NCI-H146 treated with DMSO at 0.1 percent for 48 hours (cell line): Measurements from ENCODE around the gene TELO2.

Experiments used
- DNase-seq: peaks from one replicate; lab custom pipeline; 2025; ENCODE audit not compliant: unreplicated experiment; lab: John Stamatoyannopoulos, UW

The TELO2 gene

DNA sequence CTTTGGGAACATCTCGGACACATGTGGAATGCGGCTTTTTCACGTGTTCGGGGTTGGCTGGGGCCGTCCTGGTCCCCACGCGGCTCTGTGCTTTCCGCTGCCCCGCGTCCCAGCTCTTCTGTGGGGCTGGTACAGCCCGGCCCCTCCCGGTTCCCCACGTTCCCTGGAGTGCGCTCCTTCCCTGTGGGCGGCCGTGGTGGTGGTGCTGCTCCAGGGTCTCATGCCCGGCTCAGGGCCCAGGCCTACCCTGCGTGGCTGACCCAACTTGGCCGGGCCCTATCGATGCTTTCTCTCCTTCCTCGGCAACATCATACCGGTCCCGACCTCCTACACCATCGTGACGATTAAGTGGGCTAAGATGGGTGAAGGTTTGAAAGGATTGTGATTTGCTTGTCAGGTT, 3.3 kb downstream of the TELO2 start:
- no peak for DNase-seq

DNA sequence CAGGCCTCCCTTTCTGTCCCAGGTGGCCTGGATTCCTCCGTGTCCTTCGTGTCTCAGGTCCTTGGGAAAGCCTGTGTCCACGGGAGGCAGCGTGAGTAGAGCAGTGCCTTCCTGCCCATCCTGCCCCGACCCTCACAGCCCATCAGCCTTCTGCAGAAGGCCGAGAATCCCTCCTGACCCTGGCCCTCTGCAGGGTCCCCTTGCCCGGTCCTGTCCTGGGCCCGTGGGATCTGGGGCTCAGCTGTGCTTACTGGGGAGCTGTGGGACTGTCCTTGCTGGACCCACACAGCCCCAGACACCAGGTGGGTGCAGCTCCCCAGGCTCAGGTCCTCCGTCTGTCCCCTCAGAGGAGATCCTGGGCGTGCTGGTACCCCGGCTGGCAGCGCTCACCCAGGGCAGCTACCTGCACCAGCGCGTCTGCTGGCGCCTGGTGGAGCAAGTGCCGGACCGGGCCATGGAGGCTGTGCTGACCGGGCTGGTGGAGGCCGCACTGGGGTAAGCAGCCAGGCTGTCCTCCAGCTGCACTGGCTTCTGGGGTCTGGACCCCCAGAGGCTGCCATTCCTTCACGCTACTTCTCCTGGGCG, 3.9 kb downstream of the TELO2 start:
- no peak for DNase-seq

DNA sequence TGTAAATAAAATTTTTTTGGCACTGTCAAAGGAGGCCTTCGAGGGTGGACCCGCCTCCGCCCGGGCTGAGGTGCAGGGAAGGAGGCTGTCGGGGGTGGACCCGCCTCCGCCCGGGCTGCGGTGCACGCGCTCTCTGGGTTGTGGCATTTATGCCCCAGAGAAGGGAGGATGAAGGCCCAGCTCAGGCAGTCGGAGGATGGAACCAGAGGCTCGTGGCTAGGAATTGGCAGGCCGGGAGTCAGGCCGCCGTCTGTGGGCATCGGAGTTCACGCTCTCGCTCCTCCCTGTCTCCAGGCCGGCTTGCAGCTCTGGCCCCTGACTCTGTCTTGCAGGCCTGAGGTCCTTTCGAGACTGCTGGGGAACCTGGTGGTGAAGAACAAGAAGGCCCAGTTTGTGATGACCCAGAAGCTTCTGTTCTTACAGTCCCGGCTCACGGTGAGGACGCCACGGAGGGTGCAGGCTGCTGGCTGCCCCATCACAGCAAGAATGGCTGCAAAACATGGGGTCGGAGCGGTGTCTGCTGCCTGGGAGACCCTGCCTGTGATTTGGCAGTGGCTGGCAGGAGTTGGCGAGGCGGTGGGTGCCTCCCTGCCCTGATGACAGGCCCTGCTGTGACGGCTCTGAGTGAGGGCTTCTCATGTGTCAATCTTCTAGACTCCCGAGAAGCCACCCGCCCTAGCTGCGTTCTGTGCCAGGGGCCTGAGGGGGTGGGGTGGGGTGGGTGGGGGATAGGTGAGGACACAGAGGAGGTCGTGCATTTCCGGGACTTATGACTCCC, 5.9 kb downstream of the TELO2 start:
- DNase-seq: no peak

DNA sequence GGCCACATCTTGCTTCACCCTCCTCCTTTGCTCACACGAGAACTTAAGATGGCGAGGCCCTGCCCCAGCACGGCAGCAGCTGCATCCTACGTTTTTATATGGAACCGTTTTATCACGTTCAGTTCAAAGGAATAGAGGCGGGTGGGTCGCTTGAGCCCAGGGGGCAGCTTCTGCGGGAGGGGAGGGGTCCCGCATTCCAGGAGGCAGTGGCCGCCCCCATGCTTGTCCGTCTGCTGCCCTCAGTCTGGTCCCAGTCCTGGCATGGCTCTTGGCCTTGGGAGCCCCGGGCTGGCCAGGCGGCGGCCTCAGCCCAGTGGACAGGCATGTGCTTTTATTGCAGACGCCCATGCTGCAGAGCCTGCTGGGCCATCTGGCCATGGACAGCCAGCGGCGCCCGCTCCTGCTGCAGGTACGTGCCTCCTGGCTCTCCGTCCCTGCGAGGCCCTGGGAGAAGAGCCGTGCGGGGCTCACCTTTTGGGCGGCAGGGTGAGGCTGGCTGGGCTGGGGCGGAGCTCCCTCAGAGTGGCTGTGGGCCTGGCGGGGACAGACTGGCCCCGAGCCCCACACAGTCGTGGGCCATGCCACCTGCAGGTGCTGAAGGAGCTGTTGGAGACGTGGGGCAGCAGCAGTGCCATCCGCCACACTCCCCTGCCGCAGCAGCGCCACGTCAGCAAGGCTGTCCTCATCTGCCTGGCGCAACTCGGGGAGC, 6.8 kb downstream of the TELO2 start:
- no peak for DNase-seq

DNA sequence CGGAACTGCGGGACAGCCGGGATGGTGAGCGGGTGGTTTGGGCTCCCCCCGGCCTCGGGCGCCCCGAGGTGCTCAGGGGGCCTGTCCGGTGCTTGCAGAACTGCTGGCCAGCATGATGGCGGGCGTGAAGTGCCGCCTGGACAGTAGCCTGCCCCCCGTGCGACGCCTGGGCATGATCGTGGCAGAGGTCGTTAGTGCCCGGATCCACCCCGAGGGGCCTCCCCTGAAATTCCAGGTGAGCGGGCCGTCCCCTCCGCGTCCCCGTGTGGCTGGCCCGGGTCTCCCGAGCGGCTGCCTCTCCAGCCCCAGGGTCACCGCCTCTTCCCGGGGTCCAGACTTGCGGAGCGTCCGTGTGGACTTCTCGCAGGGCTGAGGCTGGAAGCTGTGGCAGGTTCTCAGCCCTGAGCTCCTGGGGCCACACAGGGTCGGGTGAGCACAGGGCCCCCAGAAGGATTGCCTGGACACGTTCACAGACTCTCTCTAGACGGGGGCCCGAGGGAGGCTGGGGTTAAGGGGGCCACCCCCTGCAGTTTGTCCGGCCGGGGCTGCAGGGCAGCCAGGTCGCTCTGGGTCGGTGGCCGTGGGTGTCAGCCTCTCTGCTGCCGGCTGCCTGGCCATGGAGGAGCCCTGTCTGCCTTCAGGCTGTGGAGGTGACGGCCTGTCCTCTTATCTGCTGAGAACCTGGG, 7.4 kb downstream of the TELO2 start:
- DNase-seq: no peak

DNA sequence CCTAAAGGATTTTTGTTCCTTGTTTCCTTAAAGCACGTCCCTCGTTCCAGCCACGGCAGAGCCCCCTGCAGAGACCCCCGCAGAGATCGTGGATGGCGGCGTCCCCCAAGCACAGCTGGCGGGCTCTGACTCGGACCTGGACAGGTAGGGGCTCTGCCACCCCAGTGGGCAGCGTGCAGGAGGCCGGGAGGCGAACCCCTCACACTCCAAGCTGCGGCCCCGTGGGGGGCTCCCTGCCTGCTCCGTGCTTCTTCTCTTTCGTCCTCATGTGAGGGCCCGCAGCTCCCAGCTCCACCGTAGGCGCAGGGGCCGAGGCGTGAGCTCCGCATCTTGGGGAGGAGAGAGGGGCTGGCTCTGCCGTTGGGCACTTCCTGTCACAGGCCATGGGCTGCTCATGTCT, 8.5 kb downstream of the TELO2 start:
- DNase-seq: no peak

DNA sequence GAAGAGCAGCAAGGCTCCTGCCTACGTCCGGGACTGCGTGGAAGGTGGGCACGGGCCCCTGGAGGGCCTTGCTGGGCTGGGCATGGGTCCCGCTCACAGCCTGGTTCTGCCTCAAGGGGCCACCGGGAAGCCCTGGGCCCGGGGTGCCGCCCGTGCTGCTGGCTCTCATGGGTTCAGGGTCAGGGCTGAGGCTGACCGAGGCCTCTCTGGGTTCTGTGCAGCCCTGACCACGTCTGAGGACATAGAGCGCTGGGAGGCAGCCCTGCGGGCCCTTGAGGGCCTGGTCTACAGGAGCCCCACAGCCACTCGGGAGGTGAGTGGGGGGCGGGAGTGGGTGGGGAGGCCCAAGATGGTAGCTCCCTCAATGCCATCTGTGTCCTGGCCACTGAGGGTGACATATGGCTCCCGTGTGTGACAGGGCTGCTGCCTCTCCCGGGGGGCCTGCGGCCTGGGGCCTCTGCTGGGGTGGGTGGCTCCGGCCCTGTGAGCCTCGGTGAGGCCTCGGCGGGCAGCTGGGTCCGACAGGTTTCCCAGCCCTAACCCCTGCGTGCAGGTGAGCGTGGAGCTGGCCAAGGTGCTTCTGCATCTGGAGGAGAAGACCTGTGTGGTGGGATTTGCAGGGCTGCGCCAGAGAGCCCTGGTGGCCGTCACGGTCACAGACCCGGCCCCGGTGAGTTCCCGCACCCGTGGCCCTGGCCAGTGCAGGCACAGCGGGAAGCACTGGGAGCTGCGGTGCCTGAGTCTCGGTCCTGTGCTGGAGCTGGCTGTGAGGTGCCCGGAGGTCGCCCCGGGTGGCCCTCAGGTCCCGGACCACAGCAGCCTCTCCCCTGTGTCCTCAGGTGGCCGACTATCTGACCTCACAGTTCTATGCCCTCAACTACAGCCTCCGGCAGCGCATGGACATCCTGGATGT, 9.2 kb downstream of the TELO2 start:
- no peak for DNase-seq

DNA sequence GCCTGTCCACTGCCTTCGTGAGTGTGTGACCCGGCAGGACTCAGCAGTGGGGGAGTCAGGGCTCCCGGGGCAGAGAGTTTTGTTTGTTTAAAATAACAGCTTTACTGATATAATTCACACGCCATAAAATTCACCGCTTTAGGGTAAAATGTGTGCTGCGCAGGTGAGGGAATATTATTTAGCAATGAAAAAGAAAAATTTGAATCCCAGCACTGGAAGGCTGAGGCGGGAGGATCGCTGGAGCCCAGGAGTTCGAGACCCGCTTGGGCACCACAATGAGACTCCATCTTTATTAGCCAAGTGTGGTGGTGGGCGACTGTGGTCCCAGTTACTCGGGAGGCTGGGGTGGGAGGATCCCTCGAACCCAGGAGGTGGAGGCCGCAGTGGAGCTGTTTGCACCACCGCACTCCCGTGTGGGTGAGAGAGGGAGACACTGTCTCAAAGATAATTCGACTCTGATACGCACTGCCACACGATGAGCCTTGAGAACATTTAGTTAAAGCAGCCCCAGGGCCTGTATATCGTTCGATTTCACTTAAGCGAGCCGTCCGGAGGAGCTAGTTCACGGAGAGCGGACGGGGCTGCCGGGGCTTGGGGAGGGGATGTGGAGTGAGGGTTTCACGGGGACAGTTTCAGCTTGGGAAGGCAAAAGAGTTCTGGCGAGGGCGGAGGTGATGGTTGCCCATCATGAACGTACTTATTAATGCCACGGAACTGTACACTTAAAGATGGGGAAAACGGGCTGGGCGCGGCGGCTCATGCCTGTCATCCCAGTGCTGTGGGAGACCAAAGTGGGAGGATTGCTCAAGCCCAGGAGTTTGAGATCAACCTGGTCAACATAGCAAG, 10.2 kb downstream of the TELO2 start:
- no peak for DNase-seq

DNA sequence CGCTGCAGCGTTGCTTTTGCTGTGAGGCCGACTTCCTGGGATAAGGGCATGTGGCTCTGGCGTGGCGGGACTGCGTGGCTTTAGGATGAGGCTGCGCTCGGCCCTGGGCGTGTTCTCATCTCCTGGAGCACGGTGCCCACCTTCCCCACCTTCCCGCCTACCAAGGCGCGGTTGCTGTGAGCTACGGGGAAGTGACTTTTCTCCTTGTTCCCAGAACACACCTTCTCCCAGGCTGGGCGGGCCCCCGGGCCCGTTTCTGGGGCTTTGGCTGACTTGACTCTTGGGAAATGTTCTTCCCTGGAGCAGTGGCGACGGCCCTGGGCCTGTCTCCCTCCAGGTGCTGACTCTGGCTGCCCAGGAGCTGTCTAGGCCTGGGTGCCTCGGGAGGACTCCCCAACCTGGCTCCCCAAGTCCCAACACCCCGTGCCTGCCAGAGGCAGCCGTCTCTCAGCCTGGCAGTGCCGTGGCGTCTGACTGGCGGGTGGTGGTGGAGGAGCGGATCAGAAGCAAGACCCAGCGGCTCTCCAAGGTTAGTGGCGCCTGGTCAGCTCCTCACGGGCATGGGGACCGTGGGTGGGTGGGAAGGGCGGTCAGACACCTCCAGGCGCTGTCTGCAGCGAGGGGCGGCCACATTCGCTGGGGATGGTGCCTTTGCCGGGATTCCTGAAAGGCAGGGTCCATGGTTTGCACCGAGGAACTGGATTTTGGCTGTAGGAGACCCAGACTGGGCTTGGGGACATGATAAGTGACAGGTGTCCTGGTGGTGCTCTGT, 12.1 kb downstream of the TELO2 start:
- DNase-seq: no peak

DNA sequence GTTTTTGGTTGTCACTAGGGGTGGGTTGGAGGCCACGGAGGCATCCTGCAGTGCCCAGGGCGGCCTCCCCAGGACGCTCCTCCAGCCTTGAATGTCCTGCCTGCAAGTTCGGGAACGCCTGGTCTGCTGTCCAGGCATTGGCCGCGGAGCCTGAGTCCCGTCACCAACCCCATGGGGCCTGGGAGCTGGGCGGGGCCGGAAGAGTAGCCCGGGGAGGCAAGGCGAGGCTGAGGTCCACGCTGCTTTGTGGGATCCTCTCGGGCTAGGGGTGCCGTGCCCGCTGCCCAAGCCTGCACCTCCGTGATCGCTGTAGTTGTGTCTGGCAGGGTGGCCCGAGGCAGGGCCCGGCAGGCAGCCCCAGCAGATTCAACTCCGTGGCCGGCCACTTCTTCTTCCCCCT, 12.8 kb downstream of the TELO2 start:
- no peak for DNase-seq

DNA sequence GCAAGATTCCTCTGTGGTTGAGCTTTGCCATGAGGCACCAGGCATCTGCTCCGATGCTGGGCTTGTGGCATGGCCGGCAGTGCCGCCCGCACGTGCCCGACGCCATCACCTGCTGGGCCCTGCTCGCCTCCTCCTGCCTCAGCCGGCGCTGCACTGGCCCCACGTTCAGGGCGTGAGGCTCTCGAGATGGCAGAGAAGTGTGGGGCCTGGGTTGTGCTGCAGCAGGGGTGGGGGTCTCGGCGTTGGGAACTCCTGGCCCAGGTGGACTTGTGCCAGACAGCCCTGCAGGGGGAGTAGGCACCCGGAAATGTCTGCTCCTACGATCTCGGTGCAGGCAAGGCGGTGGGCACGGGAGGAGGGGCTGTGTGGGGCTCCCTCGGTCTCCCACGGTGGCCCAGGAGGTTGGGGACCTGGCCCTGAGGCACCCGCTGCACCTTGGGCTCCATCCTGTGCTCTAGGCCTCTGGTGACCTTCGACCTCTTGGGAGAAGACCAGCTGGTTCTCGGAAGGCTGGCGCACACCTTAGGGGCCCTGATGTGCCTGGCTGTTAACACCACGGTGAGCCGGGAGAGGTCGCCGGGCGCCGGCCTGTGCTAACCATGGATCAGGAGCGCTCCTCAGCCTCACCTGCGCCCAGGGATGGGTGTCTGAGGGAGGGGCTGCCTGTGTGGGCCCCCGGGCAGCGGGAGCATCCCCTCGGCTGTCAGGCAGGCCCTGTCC, 13.5 kb downstream of the TELO2 start:
- DNase-seq: no peak

DNA sequence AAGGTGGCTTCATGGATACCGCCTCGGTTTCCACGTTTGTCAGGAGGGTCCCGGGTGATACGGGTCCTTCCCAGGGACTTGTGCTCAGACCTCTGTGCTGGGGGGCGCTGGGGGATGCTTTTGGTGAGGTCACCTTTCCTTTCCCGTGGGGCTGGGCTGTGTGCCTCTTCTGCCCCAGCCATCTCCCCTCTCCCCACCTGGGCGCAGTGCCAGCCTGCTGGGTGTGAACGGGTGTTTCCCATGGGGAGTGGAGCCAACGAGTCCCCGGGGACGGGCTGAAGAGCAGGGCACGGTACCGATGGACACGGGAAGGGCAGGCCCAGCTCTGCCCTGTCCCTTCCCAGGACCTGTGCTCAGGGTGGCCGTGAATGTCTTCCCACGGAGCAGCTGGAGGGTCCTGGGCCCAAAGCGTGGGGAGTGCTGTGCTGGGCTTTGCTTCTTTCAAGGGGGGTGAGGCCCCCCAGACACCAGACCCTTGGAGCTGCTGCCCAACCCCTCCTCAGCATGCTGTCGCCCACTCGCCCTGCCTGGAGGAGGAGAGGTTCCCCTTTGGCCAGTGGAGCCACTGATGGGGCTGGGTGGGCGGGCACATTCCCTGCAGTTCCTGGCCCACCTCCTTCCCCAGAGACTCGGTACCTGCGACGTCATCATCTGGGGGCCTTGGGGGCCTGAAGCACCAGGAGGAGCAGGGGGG, 15.5 kb downstream of the TELO2 start:
- DNase-seq: no peak

DNA sequence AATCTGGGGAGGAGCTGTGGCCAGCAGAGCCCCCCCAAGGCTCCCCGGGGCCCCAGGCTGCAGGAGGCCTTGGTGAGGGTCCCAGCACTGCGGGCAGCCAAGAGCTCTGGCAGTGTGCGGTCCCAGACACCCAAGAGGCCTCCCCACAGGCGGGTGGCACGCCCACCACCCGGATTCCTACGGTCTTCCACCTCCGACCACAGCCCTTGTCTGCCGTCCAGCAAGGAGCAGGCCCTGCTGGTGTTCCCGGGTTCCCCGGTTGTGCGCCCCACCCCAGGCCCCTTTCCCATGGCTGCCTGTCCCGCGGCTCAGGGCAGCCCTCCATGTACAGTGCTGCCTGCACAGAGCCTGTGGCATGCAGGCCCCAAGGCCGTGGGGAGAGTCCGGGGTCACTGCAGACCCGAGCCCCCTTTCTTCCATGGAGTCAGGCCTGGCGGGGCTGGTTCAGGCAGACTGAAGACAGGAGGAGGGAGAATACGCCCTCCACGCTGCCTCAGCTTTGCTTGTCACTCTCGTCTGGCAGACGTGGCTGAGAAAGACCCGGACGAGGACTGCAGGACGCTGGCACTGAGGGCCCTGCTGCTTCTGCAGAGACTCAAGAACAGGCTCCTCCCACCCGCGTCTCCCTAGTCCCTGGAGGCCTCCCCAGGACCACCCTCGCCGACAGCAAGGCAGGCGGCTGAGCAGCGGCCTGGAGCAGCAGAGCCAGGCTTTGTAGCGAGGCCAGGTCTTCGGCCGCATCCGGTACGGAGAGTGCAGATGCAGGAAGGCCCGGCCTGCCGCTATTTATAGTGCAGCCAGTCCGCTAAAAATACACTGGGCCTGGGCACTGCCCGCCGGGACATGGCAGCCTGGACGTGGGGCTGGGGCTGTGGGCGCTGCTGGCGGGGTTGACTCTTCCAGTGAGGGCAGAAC, 16.4 kb downstream of the TELO2 start:
- no peak for DNase-seq

DNA sequence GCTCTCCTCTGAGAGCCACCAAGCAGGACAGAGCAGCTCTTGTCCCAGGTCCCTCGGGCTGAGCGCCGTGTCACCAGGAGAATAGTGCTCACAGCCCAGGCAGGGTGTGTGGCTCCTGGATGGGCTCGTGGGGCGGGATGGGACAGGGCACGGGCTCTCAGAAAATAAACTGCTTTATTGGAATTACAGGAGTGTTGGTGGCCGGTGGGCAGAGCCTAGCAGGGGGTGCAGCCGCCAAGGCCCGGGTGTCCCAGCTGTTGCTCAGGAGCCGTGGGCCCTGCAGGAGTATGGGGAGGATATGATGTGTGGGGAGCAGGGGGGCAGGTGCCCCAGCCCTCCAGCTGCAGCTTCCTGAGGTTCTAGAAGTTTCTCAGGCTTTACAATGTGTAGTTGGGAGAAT, 17.1 kb downstream of the TELO2 start:
- no peak for DNase-seq

DNA sequence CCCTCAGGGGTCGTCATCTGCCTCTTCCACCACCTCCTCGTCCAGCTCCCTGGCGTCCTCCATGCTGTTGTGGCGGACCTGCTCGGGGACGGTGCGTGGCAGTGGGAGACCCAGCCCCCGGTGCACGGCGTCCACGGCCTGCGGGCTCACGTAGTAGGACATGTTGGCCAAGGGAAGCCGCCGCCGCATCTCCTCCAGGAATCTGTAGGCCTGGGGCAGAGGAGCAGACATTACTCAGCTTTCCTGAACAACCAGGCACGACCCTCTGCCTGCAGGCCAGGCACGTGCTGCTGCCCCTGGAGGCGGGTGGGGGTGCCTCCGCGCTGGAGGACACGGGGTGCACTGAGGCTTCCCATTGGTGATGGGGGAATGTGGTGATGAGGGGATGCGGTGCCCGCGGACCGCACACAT, 17.8 kb downstream of the TELO2 start:
- no peak for DNase-seq

DNA sequence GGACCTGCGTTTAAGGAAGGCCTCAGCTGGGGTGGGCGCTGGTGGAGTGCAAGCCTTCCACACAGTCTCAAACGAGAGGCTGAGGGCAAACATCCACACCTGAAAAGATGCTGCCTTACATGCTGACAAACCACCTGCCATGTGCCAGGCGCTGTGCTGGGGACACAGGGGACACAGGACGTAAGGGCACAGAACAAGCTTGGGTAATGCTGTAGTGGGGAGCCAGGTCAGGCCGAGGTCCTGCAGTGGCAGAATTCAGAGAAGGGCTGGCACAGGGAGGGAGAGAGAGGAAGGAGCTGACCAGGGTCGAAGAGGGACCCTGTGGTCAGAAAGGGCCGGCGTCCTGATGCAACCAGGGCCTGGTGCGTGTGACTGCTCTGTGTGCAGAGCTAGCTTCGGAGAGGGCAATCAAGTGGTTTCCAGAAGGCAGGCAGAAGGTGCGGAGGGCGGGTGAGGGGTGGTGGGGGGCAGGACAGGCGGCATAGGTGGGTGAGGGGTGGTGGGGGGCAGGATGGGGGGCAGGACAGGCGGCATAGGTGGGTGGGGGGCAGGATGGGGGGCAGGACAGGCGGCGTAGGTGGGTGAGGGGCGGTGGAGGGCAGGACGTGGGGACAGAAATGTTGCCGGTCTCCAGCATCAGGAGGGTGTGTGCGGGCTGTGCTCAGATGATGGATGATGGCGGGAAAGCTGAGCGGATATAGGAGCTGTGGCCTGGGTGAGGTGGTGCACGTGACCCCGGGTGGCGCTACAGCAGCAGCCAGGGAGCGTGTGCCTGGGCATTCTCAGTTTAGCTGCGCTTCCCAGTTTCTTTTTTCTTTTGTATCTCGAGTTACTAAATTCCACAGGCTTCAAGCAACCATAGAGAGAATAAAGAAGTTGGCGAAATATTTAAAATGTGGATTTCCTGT, 18.8 kb downstream of the TELO2 start:
- DNase-seq: no peak
